ENCODE results near the gene CDH26.

CDH26 gene

GRCh38 chr20:59988141-59988540 is 29.9 kb downstream of the CDH26 start:
- DNase-seq: no peak

- no peak for DNase-seq
Observed at GRCh38 chr20:59992526-59993084, 34.4 kb downstream of the CDH26 start.

GRCh38 chr20:59993736-59994430 is 35.7 kb downstream of the CDH26 start:
- no peak for DNase-seq

GRCh38 chr20:59994697-59995122 is 36.5 kb downstream of the CDH26 start:
- DNase-seq: no peak

- no peak for DNase-seq
Observed at GRCh38 chr20:59996108-59996507, 37.9 kb downstream of the CDH26 start.

- no peak for DNase-seq
Observed at GRCh38 chr20:59997896-59998295, 39.7 kb downstream of the CDH26 start.

GRCh38 chr20:59999502-59999901 is 41.3 kb downstream of the CDH26 start:
- no peak for DNase-seq

GRCh38 chr20:60000271-60001042 is 42.2 kb downstream of the CDH26 start:
- DNase-seq: no peak

GRCh38 chr20:60001108-60001507 is 42.9 kb downstream of the CDH26 start:
- no peak for DNase-seq

GRCh38 chr20:60003776-60004175 is 45.6 kb downstream of the CDH26 start:
- no peak for DNase-seq

- no peak for DNase-seq
Observed at GRCh38 chr20:60006261-60006660, 48.0 kb downstream of the CDH26 start.

GRCh38 chr20:60007464-60007863 is 49.2 kb downstream of the CDH26 start:
- no peak for DNase-seq

- no peak for DNase-seq
Observed at GRCh38 chr20:60008130-60008808, 50.0 kb downstream of the CDH26 start.

GRCh38 chr20:60009318-60009717 is 51.1 kb downstream of the CDH26 start:
- DNase-seq: no peak

- DNase-seq: no peak
Observed at GRCh38 chr20:60009826-60010616, 51.8 kb downstream of the CDH26 start.

- no peak for DNase-seq
Observed at GRCh38 chr20:60010689-60011458, 52.7 kb downstream of the CDH26 start.

GRCh38 chr20:60011512-60012507 is 53.6 kb downstream of the CDH26 start:
- DNase-seq: no peak

- no peak for DNase-seq
Observed at GRCh38 chr20:60013296-60014139, 55.3 kb downstream of the CDH26 start.

- DNase-seq: no peak
Observed at GRCh38 chr20:60016406-60016805, 58.2 kb downstream of the CDH26 start.

GRCh38 chr20:60020251-60020650 is 62.0 kb downstream of the CDH26 start:
- DNase-seq: no peak
